Measurements from ENCODE around the gene SPATA31D3.
"Not testable (repeated sequence)": the region's sequence is repeated elsewhere in the genome, so short reads cannot be mapped to it uniquely, and the experiment has no call there.

Gene SPATA31D3

GRCh38 chr9:81912135-81912534 lies 31.2 kb upstream of the SPATA31D3 start:
- TF ChIP-seq CTCF (conservative IDR thresholded peaks at IDR 0.05; ENCODE audit: low read depth, low read length), result no peak
- H3K4me3 ChIP-seq (ENCODE audit: low read depth, low read length), result no peak overlapping the region
- DNase-seq (ENCODE audit: low read depth), result no peak

DNA sequence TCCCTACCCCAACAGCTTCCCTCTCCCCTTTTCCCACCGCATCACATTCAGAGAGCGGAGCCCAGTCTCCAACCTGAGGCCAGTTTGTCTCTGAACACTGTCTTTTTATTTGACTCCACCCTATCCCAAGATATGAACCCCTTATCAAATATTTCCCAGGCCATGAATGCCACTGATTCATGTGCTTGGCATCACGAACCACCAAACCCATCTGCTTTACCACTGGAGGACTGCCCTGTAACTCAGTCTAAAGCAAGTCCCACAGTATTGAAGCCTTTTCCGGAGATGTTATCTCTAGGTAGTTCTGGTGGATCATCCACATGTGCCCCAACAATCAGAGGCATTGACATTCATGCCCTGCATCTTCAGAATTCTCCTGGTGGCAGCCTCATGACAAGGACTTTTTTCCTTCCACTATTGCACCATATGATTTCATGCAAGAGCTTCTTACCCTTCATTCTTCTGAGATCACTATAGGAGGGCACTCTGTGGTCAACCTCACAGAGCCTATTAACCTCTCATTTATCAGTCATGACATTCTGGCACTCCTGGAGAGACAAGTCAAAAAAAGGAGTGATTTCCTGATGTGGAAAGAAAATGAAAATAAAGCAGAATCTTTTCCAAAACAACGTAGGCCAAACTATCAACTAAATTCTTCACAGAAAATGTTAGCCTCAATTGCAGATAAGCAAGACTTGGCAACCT lies 27.3 kb upstream of the SPATA31D3 start:
- TF ChIP-seq CTCF (conservative IDR thresholded peaks at IDR 0.05; ENCODE audit: low read depth, low read length), result no peak
- no peak for DNase-seq (ENCODE audit: low read depth)
- no peak overlapping the region for H3K4me3 ChIP-seq (ENCODE audit: low read depth, low read length)

DNA sequence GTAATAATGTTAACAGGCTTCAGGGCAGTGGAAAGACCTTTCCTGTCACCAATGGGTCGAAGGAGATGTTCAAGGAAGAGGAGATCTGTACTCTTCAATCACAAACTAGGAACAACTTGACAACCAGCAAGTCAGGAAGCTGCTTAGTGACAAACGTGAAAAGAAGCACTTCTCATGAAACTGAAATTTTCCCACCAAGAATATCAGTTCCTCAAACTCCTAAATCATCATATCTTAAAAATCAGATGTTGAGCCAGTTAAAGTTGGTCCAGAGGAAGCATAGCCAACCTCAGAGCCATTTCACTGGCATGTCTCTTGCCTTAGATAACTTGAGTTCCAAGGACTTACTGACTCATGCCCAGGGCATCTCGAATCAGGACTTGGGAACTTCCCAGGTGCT lies 24.8 kb upstream of the SPATA31D3 start:
- H3K4me3 ChIP-seq (ENCODE audit: low read depth, low read length); DNase-seq (ENCODE audit: low read depth): not testable (repeated sequence)

DNA sequence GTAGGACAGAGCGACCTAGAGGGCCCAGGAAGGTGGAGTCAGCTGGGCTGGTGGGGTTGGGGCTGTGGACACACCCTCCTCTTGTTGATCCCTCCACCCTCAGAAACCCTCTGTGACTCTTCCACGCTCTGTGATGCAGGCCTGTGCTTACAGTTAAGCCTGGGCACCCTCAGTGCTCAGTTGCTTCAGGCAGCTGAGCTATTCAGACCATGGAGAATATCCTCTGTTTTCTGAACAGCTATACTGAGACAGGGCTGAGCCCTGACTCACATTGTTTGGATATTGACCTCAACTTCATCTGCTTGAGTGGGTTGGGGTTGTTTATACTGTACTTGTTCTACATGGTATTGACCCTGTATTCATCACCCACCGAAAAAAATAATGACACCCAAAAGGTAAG lies 15.0 kb upstream of the SPATA31D3 start, which contains the start of gene SPATA31D4:
SPATA31D4 (plus strand) TSS at position 124 of the 400 bp plus-strand sequence; CDS start at position 210, 86 bp downstream.
- H3K4me3 ChIP-seq (ENCODE audit: low read depth, low read length), result not testable (repeated sequence)

GRCh38 chr9:81930147-81930546 lies 13.2 kb upstream of the SPATA31D3 start:
- not testable (repeated sequence) for H3K4me3 ChIP-seq (ENCODE audit: low read depth, low read length); DNase-seq (ENCODE audit: low read depth)

More for the DNA sequence above, 15.0 kb upstream of the SPATA31D3 start, which contains the start of gene SPATA31D4:
- not testable (repeated sequence) for DNase-seq (ENCODE audit: low read depth)

GRCh38 chr9:81933547-81933946 lies 9.8 kb upstream of the SPATA31D3 start:
- not testable (repeated sequence) for H3K4me3 ChIP-seq (ENCODE audit: low read depth, low read length); DNase-seq (ENCODE audit: low read depth)

- H3K4me3 ChIP-seq (ENCODE audit: low read depth, low read length), result not testable (repeated sequence)
Measured at GRCh38 chr9:81948650-81949049, 5.3 kb downstream of the SPATA31D3 start.

DNA sequence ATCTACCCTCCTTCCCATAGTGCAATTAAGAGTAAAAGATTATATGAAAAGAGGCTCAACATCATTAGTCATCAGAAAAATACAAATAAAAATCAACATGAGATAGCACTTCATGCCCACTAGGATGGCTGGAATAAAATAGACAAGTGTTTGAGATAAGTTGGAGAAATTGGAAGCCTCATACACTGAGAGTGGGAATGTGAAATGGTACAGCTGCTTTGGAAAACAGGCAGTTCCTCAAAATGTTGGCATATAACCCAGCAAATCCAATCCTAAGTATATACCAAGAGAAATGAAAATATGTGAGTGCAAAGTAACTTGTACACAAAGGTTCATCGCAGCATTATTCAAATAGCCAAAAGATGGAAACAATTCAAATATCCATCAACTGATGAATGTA lies 9.8 kb downstream of the SPATA31D3 start:
- no peak for TF ChIP-seq CTCF (conservative IDR thresholded peaks at IDR 0.05; ENCODE audit: low read depth, low read length)
- DNase-seq (ENCODE audit: low read depth), result no peak
- H3K4me3 ChIP-seq (ENCODE audit: low read depth, low read length), result no peak overlapping the region

More at GRCh38 chr9:81948650-81949049, 5.3 kb downstream of the SPATA31D3 start:
- not testable (repeated sequence) for DNase-seq (ENCODE audit: low read depth)

DNA sequence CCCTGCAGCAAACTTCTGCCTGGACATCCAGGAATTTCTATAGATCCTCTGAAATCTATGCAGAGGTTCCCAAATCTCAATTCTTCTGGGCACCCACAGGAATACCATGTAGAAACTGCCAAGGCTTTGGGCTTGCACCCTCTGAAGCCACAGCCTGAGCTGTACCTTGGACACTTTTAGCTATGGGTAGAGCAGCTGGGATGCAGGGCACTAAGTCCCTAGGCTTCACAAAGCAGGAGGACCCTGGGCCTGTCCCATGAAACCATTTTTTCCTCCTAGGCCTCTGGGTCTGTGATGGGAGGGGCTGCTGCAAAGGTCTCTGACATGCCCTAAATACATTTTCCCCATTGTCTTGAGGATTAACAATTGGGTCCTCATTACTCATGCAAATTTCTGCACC lies 12.3 kb downstream of the SPATA31D3 start:
- TF ChIP-seq CTCF (conservative IDR thresholded peaks at IDR 0.05; ENCODE audit: low read depth, low read length), result no peak
- no peak overlapping the region for H3K4me3 ChIP-seq (ENCODE audit: low read depth, low read length)
- DNase-seq (ENCODE audit: low read depth), result no peak

All from choroid plexus epithelial cell (primary cell).